ENCODE data around the gene ATG16L1.

The ATG16L1 gene

GRCh38 chr2:233336541-233336940, 85.1 kb downstream of the ATG16L1 start:
- no peak for DNase-seq

GRCh38 chr2:233338046-233338445, 86.6 kb downstream of the ATG16L1 start:
- no peak for DNase-seq

- no peak for DNase-seq
These were observed 87.4 kb downstream of the ATG16L1 start for GRCh38 chr2:233338812-233339368.

GRCh38 chr2:233339427-233339826, 88.0 kb downstream of the ATG16L1 start:
- DNase-seq = no peak

- no peak for DNase-seq
These were observed 89.8 kb downstream of the ATG16L1 start for GRCh38 chr2:233341296-233341695.

- DNase-seq = no peak
These were observed 90.8 kb downstream of the ATG16L1 start for GRCh38 chr2:233342301-233342700.

- DNase-seq = no peak
These were observed 91.8 kb downstream of the ATG16L1 start for GRCh38 chr2:233343171-233343705.
